Activated T-cell treated with anti-CD3 and anti-CD28 coated beads, Interleukin-2, amount 50 U/mL, for 72 hours (primary cell): ENCODE data around the gene HOOK1. TPM values are rescaled to one million over a fixed set of nuclear protein-coding genes. Genes with fewer than 3 reads are reported as not detected.

ENCODE experiments used
- ATAC-seq, 2 donors: fragments of 150-1000 bp; cut with Tn5 transposase; replicated peaks in 1 of 2; 2 replicates each; pipeline ENCODE4 v1.10.0; 2021; ENCODE audit warnings: moderate library complexity in 2 of 2, mild to moderate bottlenecking in 1 of 2
- DNase-seq, 2 donors: peaks; one replicate each; pipeline ENCODE4 v3.0.0; 2021 to 2022; ENCODE audit warnings: mixed read lengths in 1 of 2
- H3K27ac Mint-ChIP-seq: one replicate; pipeline ENCODE4 v1.8.0; 2022; ENCODE audit warnings: mild to moderate bottlenecking, moderate library complexity, mixed read lengths
- H3K27me3 Mint-ChIP-seq: one replicate; pipeline ENCODE4 v1.8.0; 2022; ENCODE audit warnings: low read depth, mixed read lengths
- H3K36me3 Mint-ChIP-seq, 2 donors: one replicate each; pipeline ENCODE4 v1.8.0; 2022; ENCODE audit warnings: mixed read lengths in 2 of 2, mild to moderate bottlenecking in 1 of 2; ENCODE audit not compliant: insufficient read depth in 2 of 2
- H3K4me1 Mint-ChIP-seq: one replicate; pipeline ENCODE4 v1.8.0; 2022; ENCODE audit warnings: low read depth, mixed read lengths
- H3K4me3 Mint-ChIP-seq, 2 donors: one replicate each; pipeline ENCODE4 v1.8.0; 2022; ENCODE audit warnings: mild to moderate bottlenecking in 2 of 2, mixed read lengths in 2 of 2, moderate library complexity in 2 of 2
- H3K9me3 Mint-ChIP-seq, 2 donors: one replicate each; pipeline ENCODE4 v1.8.0; 2022; ENCODE audit warnings: mixed read lengths in 2 of 2
- total RNA-seq, 2 donors: library from RNA; stranded (reverse); gene quantifications; one replicate each; pipeline ENCODE4 v1.2.3, GENCODE V29; 2022

HOOK1 gene
- total RNA-seq, 2 donors from 2014 or later: 13.6 to 17.6 TPM

GRCh38 chr1:59879574-59879973 is 64.8 kb downstream of the HOOK1 start:
- no peaks in the 10 kb centered on the region for H3K4me1 Mint-ChIP-seq
- no peak overlapping the region for H3K27ac Mint-ChIP-seq
- no peaks in the 10 kb centered on the region for H3K27me3 Mint-ChIP-seq
- H3K4me3 Mint-ChIP-seq: no peak overlapping the region
- H3K9me3 Mint-ChIP-seq: peaks cover 3 to 5% of the 10 kb centered on the region in 2 donors
- peaks cover 3 to 7% of the 10 kb centered on the region in 2 donors for H3K36me3 Mint-ChIP-seq
- DNase-seq: peak; percentile 44 to 49
- ATAC-seq: peak; percentile 58 to 60

GRCh38 chr1:59879996-59880505 is 65.3 kb downstream of the HOOK1 start:
- H3K27ac Mint-ChIP-seq: no peak overlapping the region
- ATAC-seq (no peak), DNase-seq (no peak)
- H3K27me3 Mint-ChIP-seq: no peaks in the 10 kb centered on the region
- no peak overlapping the region for H3K4me3 Mint-ChIP-seq
- H3K36me3 Mint-ChIP-seq: peaks cover 3 to 4% of the 10 kb centered on the region in 2 donors
- no peaks in the 10 kb centered on the region for H3K4me1 Mint-ChIP-seq
- H3K9me3 Mint-ChIP-seq: peaks cover 3 to 5% of the 10 kb centered on the region in 2 donors

- no peak for ATAC-seq
- Mint-ChIP-seq H3K9me3 (peaks cover 3 to 5% of the 10 kb centered on the region in 2 donors), H3K4me3 (no peak overlapping the region), H3K4me1 (no peaks in the 10 kb centered on the region), H3K27me3 (no peaks in the 10 kb centered on the region), H3K27ac (no peak overlapping the region), H3K36me3 (peaks cover 3 to 4% of the 10 kb centered on the region in 2 donors)
- DNase-seq: no peak
These were observed 66.0 kb downstream of the HOOK1 start for GRCh38 chr1:59880735-59881134.

DNA sequence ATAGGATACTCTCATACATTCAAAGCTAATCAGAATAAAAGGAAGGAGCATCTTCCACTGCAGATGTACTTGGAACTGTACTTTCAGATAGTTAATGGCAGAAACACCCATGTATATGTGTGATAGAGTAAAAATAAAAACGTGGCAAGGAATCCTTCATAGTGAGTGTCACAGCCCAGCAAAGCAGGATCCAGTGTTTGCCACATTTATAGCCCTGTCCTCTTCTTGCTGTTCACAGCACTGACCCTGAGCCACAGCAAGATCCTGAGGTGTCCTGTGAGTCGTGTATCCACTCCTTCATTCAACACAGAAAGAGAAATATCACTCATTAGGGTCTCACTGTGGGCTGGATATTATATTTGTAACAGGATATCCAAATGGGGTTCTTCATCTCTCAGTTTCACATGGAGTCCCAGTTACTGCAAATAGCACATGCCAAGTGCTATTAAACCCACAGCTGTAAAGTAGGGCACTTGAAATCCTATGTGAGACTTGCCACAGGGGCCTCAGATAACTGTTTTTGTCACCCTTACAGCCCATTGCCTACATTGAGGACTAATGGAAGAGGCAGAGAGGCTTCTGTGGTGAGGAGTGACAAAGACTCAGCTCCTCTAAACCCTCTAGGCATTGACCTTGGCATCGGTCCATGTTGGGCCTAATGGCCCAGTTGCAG is 70.5 kb downstream of the HOOK1 start:
- H3K4me1 Mint-ChIP-seq: no peaks in the 10 kb centered on the region
- H3K9me3 Mint-ChIP-seq: peaks cover 10 to 13% of the 10 kb centered on the region in 2 donors
- H3K27me3 Mint-ChIP-seq: no peaks in the 10 kb centered on the region
- DNase-seq: no peak
- no peak for ATAC-seq
- no peak overlapping the region for H3K27ac Mint-ChIP-seq
- H3K36me3 Mint-ChIP-seq: peaks cover 5 to 9% of the 10 kb centered on the region in 2 donors
- H3K4me3 Mint-ChIP-seq: no peak overlapping the region

GRCh38 chr1:59892841-59893811 is 78.4 kb downstream of the HOOK1 start:
- DNase-seq (no peak), ATAC-seq (peak in 1 of 2 donors; percentile 28)
- Mint-ChIP-seq H3K27ac (peak overlapping the region; percentile 78), H3K4me1 (peaks cover 17% of the 10 kb centered on the region), H3K9me3 (peaks cover 9 to 13% of the 10 kb centered on the region in 2 donors), H3K4me3 (peak overlapping the region; percentile 2 to 40), H3K27me3 (no peaks in the 10 kb centered on the region), H3K36me3 (peaks cover 5 to 9% of the 10 kb centered on the region in 2 donors)

- Mint-ChIP-seq H3K27ac (no peak overlapping the region), H3K4me3 (no peak overlapping the region), H3K9me3 (no peaks in the 10 kb centered on the region), H3K4me1 (peaks cover 17% of the 10 kb centered on the region), H3K36me3 (no peaks in the 10 kb centered on the region), H3K27me3 (no peaks in the 10 kb centered on the region)
- DNase-seq: no peak
- no peak for ATAC-seq
These were observed 82.4 kb downstream of the HOOK1 start for GRCh38 chr1:59897165-59897564.

DNA sequence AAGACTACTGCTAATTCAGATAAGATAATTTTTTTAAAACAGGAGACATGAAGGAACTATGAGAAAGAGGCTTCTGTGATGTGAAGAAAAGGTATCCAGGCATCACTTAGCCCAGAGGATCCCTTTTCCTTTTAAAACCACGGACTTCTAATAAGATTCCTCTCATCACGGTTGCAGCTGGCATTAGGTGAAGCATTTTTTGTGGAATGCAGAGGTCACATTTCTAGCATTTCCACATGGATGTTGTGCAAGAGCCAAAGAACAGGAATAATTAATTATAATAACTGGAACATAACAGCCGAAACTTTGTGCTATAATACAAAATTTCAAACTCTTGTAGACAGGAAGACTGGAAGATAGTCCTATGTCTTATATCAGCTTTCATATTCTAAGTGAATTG is 84.2 kb downstream of the HOOK1 start:
- H3K4me1 Mint-ChIP-seq: peaks cover 11% of the 10 kb centered on the region
- no peaks in the 10 kb centered on the region for H3K9me3 Mint-ChIP-seq
- H3K27ac Mint-ChIP-seq: no peak overlapping the region
- no peak overlapping the region for H3K4me3 Mint-ChIP-seq
- H3K36me3 Mint-ChIP-seq: no peaks in the 10 kb centered on the region
- ATAC-seq: no peak
- no peak for DNase-seq
- H3K27me3 Mint-ChIP-seq: no peaks in the 10 kb centered on the region

DNA sequence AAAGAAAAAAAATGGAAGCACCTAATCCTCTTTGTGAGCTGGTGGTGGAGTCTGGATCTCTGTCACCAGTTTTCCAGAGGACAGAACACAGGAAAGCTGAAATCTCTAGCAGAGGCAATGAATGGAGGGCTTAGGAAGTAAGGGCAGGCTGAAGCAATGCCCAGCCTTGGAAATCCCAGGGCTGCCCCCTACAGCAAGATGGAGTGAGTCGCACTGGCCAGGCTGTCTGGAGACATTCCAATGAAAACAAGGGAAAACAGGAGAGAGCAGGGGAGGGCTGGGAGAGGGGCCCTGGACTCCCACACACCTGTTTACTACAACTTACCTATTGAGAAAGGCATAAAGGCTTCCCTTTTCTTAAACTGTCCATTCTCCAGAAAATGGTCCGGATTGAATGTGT is 85.9 kb downstream of the HOOK1 start:
- no peak for ATAC-seq
- Mint-ChIP-seq H3K9me3 (no peaks in the 10 kb centered on the region), H3K27ac (no peak overlapping the region), H3K36me3 (no peaks in the 10 kb centered on the region), H3K27me3 (no peaks in the 10 kb centered on the region), H3K4me3 (no peak overlapping the region), H3K4me1 (peaks cover 6% of the 10 kb centered on the region)
- no peak for DNase-seq

- H3K27ac Mint-ChIP-seq: no peak overlapping the region
- ATAC-seq: no peak
- no peak for DNase-seq
- no peaks in the 10 kb centered on the region for H3K9me3 Mint-ChIP-seq
- no peaks in the 10 kb centered on the region for H3K27me3 Mint-ChIP-seq
- H3K4me3 Mint-ChIP-seq: no peak overlapping the region
- no peaks in the 10 kb centered on the region for H3K36me3 Mint-ChIP-seq
- peaks cover 6% of the 10 kb centered on the region for H3K4me1 Mint-ChIP-seq
These were observed 87.1 kb downstream of the HOOK1 start for GRCh38 chr1:59901770-59902388.

GRCh38 chr1:59903141-59903754 is 88.5 kb downstream of the HOOK1 start:
- no peaks in the 10 kb centered on the region for H3K27me3 Mint-ChIP-seq
- no peaks in the 10 kb centered on the region for H3K9me3 Mint-ChIP-seq
- DNase-seq: peak; percentile 4 to 14
- peak; percentile 39 to 54 for ATAC-seq
- peak overlapping the region in 1 of 2 donors; percentile 23 for H3K4me3 Mint-ChIP-seq
- H3K4me1 Mint-ChIP-seq: peaks cover 6% of the 10 kb centered on the region
- H3K36me3 Mint-ChIP-seq: no peaks in the 10 kb centered on the region
- no peak overlapping the region for H3K27ac Mint-ChIP-seq

DNA sequence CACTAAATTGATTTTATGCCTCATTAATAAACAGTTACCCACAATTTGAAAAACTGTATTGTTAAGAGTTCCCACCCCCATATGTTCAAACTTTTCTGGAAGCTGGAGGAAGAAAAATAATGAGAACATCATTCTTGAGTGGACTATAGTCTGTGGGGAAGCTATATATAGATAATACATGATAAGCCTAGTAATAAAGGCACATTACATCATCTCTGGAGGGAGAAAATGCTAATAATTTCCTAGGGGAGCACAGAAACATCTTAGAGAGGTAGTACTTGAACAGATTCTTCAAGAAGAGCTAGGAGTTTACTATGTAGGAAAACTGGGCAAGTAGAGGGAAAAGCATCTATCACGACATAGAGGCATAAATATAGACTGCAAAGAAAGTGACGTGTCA is 92.2 kb downstream of the HOOK1 start:
- Mint-ChIP-seq H3K27me3 (no peaks in the 10 kb centered on the region), H3K27ac (no peak overlapping the region), H3K4me1 (peaks cover 6% of the 10 kb centered on the region), H3K9me3 (no peaks in the 10 kb centered on the region), H3K36me3 (no peaks in the 10 kb centered on the region), H3K4me3 (no peak overlapping the region)
- ATAC-seq (no peak), DNase-seq (no peak)

DNA sequence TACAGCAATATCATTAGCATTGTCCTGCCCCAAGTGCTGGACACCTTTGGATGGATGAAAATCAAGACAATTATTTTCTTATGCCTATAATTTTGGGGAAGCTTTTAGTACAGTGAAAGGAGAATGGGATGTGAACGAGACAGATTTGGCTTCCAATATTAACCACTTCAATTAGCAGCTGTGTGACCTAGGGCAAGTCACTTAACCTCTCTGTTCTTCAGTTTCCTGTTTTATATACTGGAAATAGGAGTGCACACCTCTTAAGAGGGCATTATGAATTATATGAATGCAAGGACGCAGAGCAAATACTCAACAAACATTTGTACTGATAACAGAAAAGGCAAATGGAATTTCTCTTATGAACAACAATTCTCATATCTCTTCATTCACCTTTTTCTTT is 93.3 kb downstream of the HOOK1 start:
- H3K27me3 Mint-ChIP-seq: no peaks in the 10 kb centered on the region
- H3K4me1 Mint-ChIP-seq: peaks cover 5% of the 10 kb centered on the region
- H3K27ac Mint-ChIP-seq: no peak overlapping the region
- no peak overlapping the region for H3K4me3 Mint-ChIP-seq
- H3K9me3 Mint-ChIP-seq: no peaks in the 10 kb centered on the region
- ATAC-seq (no peak), DNase-seq (no peak)
- no peaks in the 10 kb centered on the region for H3K36me3 Mint-ChIP-seq
